ENCODE measurements around the gene TRIM17. TPM values are rescaled to one million over a fixed set of nuclear protein-coding genes. Genes with fewer than 3 reads are reported as not detected.
A peak's percentile ranks its signal among the peaks of the same experiment; 100 is the strongest.
"Not testable (repeated sequence)": the region's sequence is repeated elsewhere in the genome, so short reads cannot be mapped to it uniquely, and the experiment has no call there.

The TRIM17 gene
- total RNA-seq, 1 experiment from 2014 or later, result not detected

- Histone ChIP-seq H2AFZ (ENCODE audit: low read length) (no peak overlapping the region), H3K79me2 (ENCODE audit: low read length) (no peaks in the 10 kb centered on the region), H3K4me3 (ENCODE audit: low read length) (no peak overlapping the region), H3K9ac (ENCODE audit: low read length) (no peak overlapping the region), H3K4me2 (ENCODE audit: low read depth, low read length, poor library complexity, severe bottlenecking) (no peak overlapping the region), H3K27ac (ENCODE audit: low read length) (no peak overlapping the region), H3K9me2 (replicated peaks; ENCODE audit: insufficient read depth, low read length) (no peaks in the 10 kb centered on the region), H3K27me3 (ENCODE audit: low read length) (no peaks in the 10 kb centered on the region), H4K20me1 (ENCODE audit: insufficient read depth, low read depth, low read length) (no peaks in the 10 kb centered on the region), H3K9me3 (ENCODE audit: low read length) (no peaks in the 10 kb centered on the region), H3K36me3 (ENCODE audit: insufficient read depth, low read length) (no peaks in the 10 kb centered on the region), H3K4me1 (ENCODE audit: low read length) (no peaks in the 10 kb centered on the region)
- DNase-seq, result no peak
These were observed 24.3 kb upstream of the TRIM17 start for GRCh38 chr1:228440761-228441500.

GRCh38 chr1:228438266-228438665, 21.6 kb upstream of the TRIM17 start:
- Histone ChIP-seq H3K4me2 (ENCODE audit: low read depth, low read length, poor library complexity, severe bottlenecking) (no peak overlapping the region), H3K9me3 (ENCODE audit: low read length) (no peaks in the 10 kb centered on the region), H3K79me2 (ENCODE audit: low read length) (no peaks in the 10 kb centered on the region), H4K20me1 (ENCODE audit: insufficient read depth, low read depth, low read length) (no peaks in the 10 kb centered on the region), H3K4me3 (ENCODE audit: low read length) (no peak overlapping the region), H3K9ac (ENCODE audit: low read length) (no peak overlapping the region), H3K27me3 (ENCODE audit: low read length) (no peaks in the 10 kb centered on the region), H3K9me2 (replicated peaks; ENCODE audit: insufficient read depth, low read length) (no peaks in the 10 kb centered on the region), H3K27ac (ENCODE audit: low read length) (no peak overlapping the region), H3K36me3 (ENCODE audit: insufficient read depth, low read length) (no peaks in the 10 kb centered on the region), H3K4me1 (ENCODE audit: low read length) (peaks cover 5% of the 10 kb centered on the region; the same call in 1 of the 2 replicates), H2AFZ (ENCODE audit: low read length) (no peak overlapping the region)
- no peak for DNase-seq

GRCh38 chr1:228437424-228437962, 20.8 kb upstream of the TRIM17 start:
- Histone ChIP-seq H3K27me3 (ENCODE audit: low read length) (no peaks in the 10 kb centered on the region), H2AFZ (ENCODE audit: low read length) (no peak overlapping the region), H3K9me2 (replicated peaks; ENCODE audit: insufficient read depth, low read length) (no peaks in the 10 kb centered on the region), H3K9ac (ENCODE audit: low read length) (no peak overlapping the region), H3K79me2 (ENCODE audit: low read length) (no peaks in the 10 kb centered on the region), H3K9me3 (ENCODE audit: low read length) (no peaks in the 10 kb centered on the region), H3K4me3 (ENCODE audit: low read length) (no peak overlapping the region), H3K4me2 (ENCODE audit: low read depth, low read length, poor library complexity, severe bottlenecking) (no peak overlapping the region), H3K4me1 (ENCODE audit: low read length) (peaks cover 5% of the 10 kb centered on the region; the same call in 1 of the 2 replicates), H3K36me3 (ENCODE audit: insufficient read depth, low read length) (no peaks in the 10 kb centered on the region), H4K20me1 (ENCODE audit: insufficient read depth, low read depth, low read length) (no peaks in the 10 kb centered on the region), H3K27ac (ENCODE audit: low read length) (no peak overlapping the region)
- DNase-seq, result no peak

- H3K9me2 ChIP-seq (replicated peaks; ENCODE audit: insufficient read depth, low read length), result no peaks in the 10 kb centered on the region
- no peaks in the 10 kb centered on the region for H3K9me3 ChIP-seq (ENCODE audit: low read length)
- H3K4me2 ChIP-seq (ENCODE audit: low read depth, low read length, poor library complexity, severe bottlenecking), result no peak overlapping the region
- no peaks in the 10 kb centered on the region for H4K20me1 ChIP-seq (ENCODE audit: insufficient read depth, low read depth, low read length)
- H3K79me2 ChIP-seq (ENCODE audit: low read length), result no peaks in the 10 kb centered on the region
- DNase-seq, result peak; percentile 50
- no peaks in the 10 kb centered on the region for H3K36me3 ChIP-seq (ENCODE audit: insufficient read depth, low read length)
- H3K9ac ChIP-seq (ENCODE audit: low read length), result no peak overlapping the region
- H2AFZ ChIP-seq (ENCODE audit: low read length), result no peak overlapping the region
- H3K4me3 ChIP-seq (ENCODE audit: low read length), result no peak overlapping the region
- H3K4me1 ChIP-seq (ENCODE audit: low read length), result peaks cover 5% of the 10 kb centered on the region; the same call in 1 of the 2 replicates
- no peaks in the 10 kb centered on the region for H3K27me3 ChIP-seq (ENCODE audit: low read length)
- H3K27ac ChIP-seq (ENCODE audit: low read length), result no peak overlapping the region
These were observed 18.0 kb upstream of the TRIM17 start for GRCh38 chr1:228434689-228435088.

GRCh38 chr1:228433337-228434053, 16.8 kb upstream of the TRIM17 start:
- not testable (repeated sequence) for H3K4me1 ChIP-seq (ENCODE audit: low read length); H3K4me2 ChIP-seq (ENCODE audit: low read depth, low read length, poor library complexity, severe bottlenecking); H3K79me2 ChIP-seq (ENCODE audit: low read length); H3K36me3 ChIP-seq (ENCODE audit: insufficient read depth, low read length); H3K9me2 ChIP-seq (replicated peaks; ENCODE audit: insufficient read depth, low read length); H3K27me3 ChIP-seq (ENCODE audit: low read length); H3K27ac ChIP-seq (ENCODE audit: low read length); H3K4me3 ChIP-seq (ENCODE audit: low read length); H3K9ac ChIP-seq (ENCODE audit: low read length); H4K20me1 ChIP-seq (ENCODE audit: insufficient read depth, low read depth, low read length); H2AFZ ChIP-seq (ENCODE audit: low read length); DNase-seq; H3K9me3 ChIP-seq (ENCODE audit: low read length)

- no peak overlapping the region for H3K9ac ChIP-seq (ENCODE audit: low read length)
- no peaks in the 10 kb centered on the region for H3K9me2 ChIP-seq (replicated peaks; ENCODE audit: insufficient read depth, low read length)
- H3K9me3 ChIP-seq (ENCODE audit: low read length), result no peaks in the 10 kb centered on the region
- no peaks in the 10 kb centered on the region for H4K20me1 ChIP-seq (ENCODE audit: insufficient read depth, low read depth, low read length)
- H2AFZ ChIP-seq (ENCODE audit: low read length), result no peak overlapping the region
- peaks cover 4% of the 10 kb centered on the region; the same call in 1 of the 2 replicates for H3K4me1 ChIP-seq (ENCODE audit: low read length)
- no peak overlapping the region for H3K27ac ChIP-seq (ENCODE audit: low read length)
- H3K36me3 ChIP-seq (ENCODE audit: insufficient read depth, low read length), result no peaks in the 10 kb centered on the region
- no peak for DNase-seq
- H3K4me2 ChIP-seq (ENCODE audit: low read depth, low read length, poor library complexity, severe bottlenecking), result no peak overlapping the region
- no peak overlapping the region for H3K4me3 ChIP-seq (ENCODE audit: low read length)
- no peaks in the 10 kb centered on the region for H3K27me3 ChIP-seq (ENCODE audit: low read length)
- no peaks in the 10 kb centered on the region for H3K79me2 ChIP-seq (ENCODE audit: low read length)
These were observed 13.6 kb upstream of the TRIM17 start for GRCh38 chr1:228430243-228430642.

GRCh38 chr1:228429698-228430097, 13.0 kb upstream of the TRIM17 start:
- Histone ChIP-seq H3K9me3 (ENCODE audit: low read length) (no peaks in the 10 kb centered on the region), H3K27ac (ENCODE audit: low read length) (no peak overlapping the region), H3K4me1 (ENCODE audit: low read length) (no peaks in the 10 kb centered on the region), H4K20me1 (ENCODE audit: insufficient read depth, low read depth, low read length) (no peaks in the 10 kb centered on the region), H3K4me3 (ENCODE audit: low read length) (no peak overlapping the region), H3K79me2 (ENCODE audit: low read length) (no peaks in the 10 kb centered on the region), H2AFZ (ENCODE audit: low read length) (no peak overlapping the region), H3K9me2 (replicated peaks; ENCODE audit: insufficient read depth, low read length) (no peaks in the 10 kb centered on the region), H3K27me3 (ENCODE audit: low read length) (no peaks in the 10 kb centered on the region), H3K4me2 (ENCODE audit: low read depth, low read length, poor library complexity, severe bottlenecking) (no peak overlapping the region), H3K36me3 (ENCODE audit: insufficient read depth, low read length) (no peaks in the 10 kb centered on the region), H3K9ac (ENCODE audit: low read length) (no peak overlapping the region)
- DNase-seq, result no peak

GRCh38 chr1:228429007-228429406, 12.3 kb upstream of the TRIM17 start:
- H3K27ac ChIP-seq (ENCODE audit: low read length), result no peak overlapping the region
- no peaks in the 10 kb centered on the region for H3K9me2 ChIP-seq (replicated peaks; ENCODE audit: insufficient read depth, low read length)
- H3K36me3 ChIP-seq (ENCODE audit: insufficient read depth, low read length), result no peaks in the 10 kb centered on the region
- H3K9me3 ChIP-seq (ENCODE audit: low read length), result no peaks in the 10 kb centered on the region
- H3K4me3 ChIP-seq (ENCODE audit: low read length), result no peak overlapping the region
- H2AFZ ChIP-seq (ENCODE audit: low read length), result no peak overlapping the region
- no peak for DNase-seq
- H4K20me1 ChIP-seq (ENCODE audit: insufficient read depth, low read depth, low read length), result no peaks in the 10 kb centered on the region
- H3K9ac ChIP-seq (ENCODE audit: low read length), result no peak overlapping the region
- H3K27me3 ChIP-seq (ENCODE audit: low read length), result no peaks in the 10 kb centered on the region
- no peaks in the 10 kb centered on the region for H3K79me2 ChIP-seq (ENCODE audit: low read length)
- H3K4me2 ChIP-seq (ENCODE audit: low read depth, low read length, poor library complexity, severe bottlenecking), result no peak overlapping the region
- H3K4me1 ChIP-seq (ENCODE audit: low read length), result no peaks in the 10 kb centered on the region
